ENCODE data around the gene LDAH.
A peak's percentile ranks its signal among the peaks of the same experiment; 100 is the strongest.

Gene LDAH

GRCh38 chr2:20678780-20679179 lies 144.1 kb downstream of the LDAH start:
- Histone ChIP-seq H3K36me3 (ENCODE audit: control insufficient read depth in 4 of 4, insufficient read depth in 4 of 4, low read length in 3 of 4) (peaks cover 0 to 31% (median 18%) of the 10 kb centered on the region in 4 experiments), H3K9me3 (ENCODE audit: control extremely low read depth in 1 of 5, control insufficient read depth in 4 of 5, insufficient read depth in 2 of 5, low read depth in 1 of 5, low read length in 4 of 5) (no peaks in the 10 kb centered on the region), H3K4me3 (ENCODE audit: control insufficient read depth in 1 of 7, extremely low read depth in 1 of 7, insufficient read depth in 4 of 7, low read depth in 2 of 7, low read length in 6 of 7) (no peak overlapping the region), H3K27ac (ENCODE audit: insufficient read depth in 1 of 2, low read depth in 1 of 2, low read length in 2 of 2, poor library complexity in 1 of 2, severe bottlenecking in 2 of 2) (no peak overlapping the region), H3K27me3 (replicated peaks in 2 of 5; ENCODE audit: control insufficient read depth in 4 of 5, insufficient read depth in 5 of 5, low read length in 4 of 5) (peaks cover 0 to 10% (median 6%) of the 10 kb centered on the region in 5 experiments), H3K4me1 (ENCODE audit: control extremely low read depth in 1 of 4, control insufficient read depth in 4 of 4, insufficient read depth in 4 of 4, low read length in 3 of 4) (peaks cover 0 to 29% (median 6%) of the 10 kb centered on the region in 4 experiments)
- ChIA-PET POLR2A (no interaction called here), CTCF (interaction anchor here (1.0 to 13.6 kb wide), 6 partner anchors 13 to 283 kb away, joined by 3 to 107 read pairs (median 5); no protein-coding TSS in a partner anchor)
- WGBS (ENCODE audit: insufficient coverage), result 100% methylated on average over 1 of the region's 2 CpGs
- no peak for DNase-seq

- Histone ChIP-seq H3K27ac (ENCODE audit: insufficient read depth in 1 of 2, low read depth in 1 of 2, low read length in 2 of 2, poor library complexity in 1 of 2, severe bottlenecking in 2 of 2) (no peak overlapping the region), H3K4me1 (ENCODE audit: control extremely low read depth in 1 of 4, control insufficient read depth in 4 of 4, insufficient read depth in 4 of 4, low read length in 3 of 4) (peaks cover 0 to 29% (median 6%) of the 10 kb centered on the region in 4 experiments), H3K9me3 (ENCODE audit: control extremely low read depth in 1 of 5, control insufficient read depth in 4 of 5, insufficient read depth in 2 of 5, low read depth in 1 of 5, low read length in 4 of 5) (no peaks in the 10 kb centered on the region), H3K36me3 (ENCODE audit: control insufficient read depth in 4 of 4, insufficient read depth in 4 of 4, low read length in 3 of 4) (peaks cover 0 to 26% (median 16%) of the 10 kb centered on the region in 4 experiments), H3K27me3 (replicated peaks in 2 of 5; ENCODE audit: control insufficient read depth in 4 of 5, insufficient read depth in 5 of 5, low read length in 4 of 5) (peaks cover 0 to 17% (median 8%) of the 10 kb centered on the region in 5 experiments), H3K4me3 (ENCODE audit: control insufficient read depth in 1 of 7, extremely low read depth in 1 of 7, insufficient read depth in 4 of 7, low read depth in 2 of 7, low read length in 6 of 7) (no peak overlapping the region)
- no CpG with 5 or more reads among the region's 1 CpG for WGBS (ENCODE audit: insufficient coverage)
- no peak for DNase-seq
- POLR2A ChIA-PET, result no interaction called here
- CTCF ChIA-PET, result interaction anchor here (1.1 to 13.6 kb wide), 6 partner anchors 12 to 284 kb away, joined by 3 to 107 read pairs (median 10); no protein-coding TSS in a partner anchor
These were observed 144.9 kb downstream of the LDAH start for GRCh38 chr2:20678086-20678395.

- no peak overlapping the region for H3K4me3 ChIP-seq (ENCODE audit: control insufficient read depth in 1 of 7, extremely low read depth in 1 of 7, insufficient read depth in 4 of 7, low read depth in 2 of 7, low read length in 6 of 7)
- 90% methylated on average over 15 of the region's 15 CpGs for WGBS (ENCODE audit: insufficient coverage)
- no peaks in the 10 kb centered on the region for H3K9me3 ChIP-seq (ENCODE audit: control extremely low read depth in 1 of 5, control insufficient read depth in 4 of 5, insufficient read depth in 2 of 5, low read depth in 1 of 5, low read length in 4 of 5)
- peaks cover 0 to 23% (median 10%) of the 10 kb centered on the region in 5 experiments for H3K27me3 ChIP-seq (replicated peaks in 2 of 5; ENCODE audit: control insufficient read depth in 4 of 5, insufficient read depth in 5 of 5, low read length in 4 of 5)
- ChIA-PET POLR2A (no interaction called here), CTCF (interaction anchor here (1.1 to 13.6 kb wide), 7 partner anchors 11 to 285 kb away, joined by 3 to 107 read pairs (median 14); no protein-coding TSS in a partner anchor)
- H3K36me3 ChIP-seq (ENCODE audit: control insufficient read depth in 4 of 4, insufficient read depth in 4 of 4, low read length in 3 of 4), result peaks cover 0 to 20% (median 12%) of the 10 kb centered on the region in 4 experiments
- DNase-seq, result no peak
- peaks cover 0 to 26% (median 5%) of the 10 kb centered on the region in 4 experiments for H3K4me1 ChIP-seq (ENCODE audit: control extremely low read depth in 1 of 4, control insufficient read depth in 4 of 4, insufficient read depth in 4 of 4, low read length in 3 of 4)
- no peak overlapping the region for H3K27ac ChIP-seq (ENCODE audit: insufficient read depth in 1 of 2, low read depth in 1 of 2, low read length in 2 of 2, poor library complexity in 1 of 2, severe bottlenecking in 2 of 2)
These were observed 145.4 kb downstream of the LDAH start for GRCh38 chr2:20677301-20678085.

- H3K4me3 ChIP-seq (ENCODE audit: control insufficient read depth in 1 of 7, extremely low read depth in 1 of 7, insufficient read depth in 4 of 7, low read depth in 2 of 7, low read length in 6 of 7), result no peak overlapping the region
- WGBS (ENCODE audit: insufficient coverage), result 94% methylated on average over 12 of the region's 12 CpGs
- POLR2A ChIA-PET, result no interaction called here
These were observed 146.3 kb downstream of the LDAH start for GRCh38 chr2:20676353-20677215.

GRCh38 chr2:20675701-20676352 lies 147.1 kb downstream of the LDAH start:
- POLR2A ChIA-PET, result no interaction called here
- Histone ChIP-seq H3K4me1 (ENCODE audit: control extremely low read depth in 1 of 4, control insufficient read depth in 4 of 4, insufficient read depth in 4 of 4, low read length in 3 of 4) (peaks cover 0 to 21% (median 9%) of the 10 kb centered on the region in 4 experiments), H3K4me3 (ENCODE audit: control insufficient read depth in 1 of 7, extremely low read depth in 1 of 7, insufficient read depth in 4 of 7, low read depth in 2 of 7, low read length in 6 of 7) (no peak overlapping the region), H3K9me3 (ENCODE audit: control extremely low read depth in 1 of 5, control insufficient read depth in 4 of 5, insufficient read depth in 2 of 5, low read depth in 1 of 5, low read length in 4 of 5) (no peaks in the 10 kb centered on the region), H3K27ac (ENCODE audit: insufficient read depth in 1 of 2, low read depth in 1 of 2, low read length in 2 of 2, poor library complexity in 1 of 2, severe bottlenecking in 2 of 2) (no peak overlapping the region), H3K27me3 (replicated peaks in 2 of 5; ENCODE audit: control insufficient read depth in 4 of 5, insufficient read depth in 5 of 5, low read length in 4 of 5) (peaks cover 0 to 39% (median 20%) of the 10 kb centered on the region in 5 experiments), H3K36me3 (ENCODE audit: control insufficient read depth in 4 of 4, insufficient read depth in 4 of 4, low read length in 3 of 4) (peaks cover 0 to 10% (median 3%) of the 10 kb centered on the region in 4 experiments)
- CTCF ChIA-PET, result interaction anchor here (0.9 to 13.6 kb wide), 11 partner anchors 9 to 287 kb away, joined by 3 to 107 read pairs (median 9); partner anchors contain the start of gene RHOB
- 61% methylated on average over 5 of the region's 6 CpGs for WGBS (ENCODE audit: insufficient coverage)
- peak in 2 of 3 donors; percentile 59 to 61 for DNase-seq

More at GRCh38 chr2:20676353-20677215, 146.3 kb downstream of the LDAH start:
- H3K4me1 ChIP-seq (ENCODE audit: control extremely low read depth in 1 of 4, control insufficient read depth in 4 of 4, insufficient read depth in 4 of 4, low read length in 3 of 4), result peaks cover 0 to 21% (median 8%) of the 10 kb centered on the region in 4 experiments
- no peak overlapping the region for H3K27ac ChIP-seq (ENCODE audit: insufficient read depth in 1 of 2, low read depth in 1 of 2, low read length in 2 of 2, poor library complexity in 1 of 2, severe bottlenecking in 2 of 2)
- no peaks in the 10 kb centered on the region for H3K9me3 ChIP-seq (ENCODE audit: control extremely low read depth in 1 of 5, control insufficient read depth in 4 of 5, insufficient read depth in 2 of 5, low read depth in 1 of 5, low read length in 4 of 5)
- CTCF ChIA-PET, result interaction anchor here (0.9 to 13.6 kb wide), 11 partner anchors 8 to 286 kb away, joined by 3 to 107 read pairs (median 9); no protein-coding TSS in a partner anchor
- H3K36me3 ChIP-seq (ENCODE audit: control insufficient read depth in 4 of 4, insufficient read depth in 4 of 4, low read length in 3 of 4), result peaks cover 0 to 12% (median 6%) of the 10 kb centered on the region in 4 experiments
- H3K27me3 ChIP-seq (replicated peaks in 2 of 5; ENCODE audit: control insufficient read depth in 4 of 5, insufficient read depth in 5 of 5, low read length in 4 of 5), result peaks cover 0 to 32% (median 14%) of the 10 kb centered on the region in 5 experiments
- no peak for DNase-seq

GRCh38 chr2:20674974-20675679 lies 147.8 kb downstream of the LDAH start:
- no peaks in the 10 kb centered on the region for H3K9me3 ChIP-seq (ENCODE audit: control extremely low read depth in 1 of 5, control insufficient read depth in 4 of 5, insufficient read depth in 2 of 5, low read depth in 1 of 5, low read length in 4 of 5)
- no peak for DNase-seq
- WGBS (ENCODE audit: insufficient coverage), result 51% methylated on average over 14 of the region's 16 CpGs
- no peak overlapping the region for H3K4me3 ChIP-seq (ENCODE audit: control insufficient read depth in 1 of 7, extremely low read depth in 1 of 7, insufficient read depth in 4 of 7, low read depth in 2 of 7, low read length in 6 of 7)
- peaks cover 0 to 6% (median 0%) of the 10 kb centered on the region in 4 experiments for H3K36me3 ChIP-seq (ENCODE audit: control insufficient read depth in 4 of 4, insufficient read depth in 4 of 4, low read length in 3 of 4)
- H3K27ac ChIP-seq (ENCODE audit: insufficient read depth in 1 of 2, low read depth in 1 of 2, low read length in 2 of 2, poor library complexity in 1 of 2, severe bottlenecking in 2 of 2), result no peak overlapping the region
- ChIA-PET POLR2A (no interaction called here), CTCF (interaction anchor here (0.9 to 13.6 kb wide), 10 partner anchors 9 to 288 kb away, joined by 3 to 107 read pairs (median 9); partner anchors contain the start of genes HS1BP3 and RHOB)
- peaks cover 0 to 46% (median 23%) of the 10 kb centered on the region in 5 experiments for H3K27me3 ChIP-seq (replicated peaks in 2 of 5; ENCODE audit: control insufficient read depth in 4 of 5, insufficient read depth in 5 of 5, low read length in 4 of 5)
- H3K4me1 ChIP-seq (ENCODE audit: control extremely low read depth in 1 of 4, control insufficient read depth in 4 of 4, insufficient read depth in 4 of 4, low read length in 3 of 4), result peaks cover 0 to 21% (median 12%) of the 10 kb centered on the region in 4 experiments
